ENCODE results near the gene ZNF219.

ZNF219 gene

DNA sequence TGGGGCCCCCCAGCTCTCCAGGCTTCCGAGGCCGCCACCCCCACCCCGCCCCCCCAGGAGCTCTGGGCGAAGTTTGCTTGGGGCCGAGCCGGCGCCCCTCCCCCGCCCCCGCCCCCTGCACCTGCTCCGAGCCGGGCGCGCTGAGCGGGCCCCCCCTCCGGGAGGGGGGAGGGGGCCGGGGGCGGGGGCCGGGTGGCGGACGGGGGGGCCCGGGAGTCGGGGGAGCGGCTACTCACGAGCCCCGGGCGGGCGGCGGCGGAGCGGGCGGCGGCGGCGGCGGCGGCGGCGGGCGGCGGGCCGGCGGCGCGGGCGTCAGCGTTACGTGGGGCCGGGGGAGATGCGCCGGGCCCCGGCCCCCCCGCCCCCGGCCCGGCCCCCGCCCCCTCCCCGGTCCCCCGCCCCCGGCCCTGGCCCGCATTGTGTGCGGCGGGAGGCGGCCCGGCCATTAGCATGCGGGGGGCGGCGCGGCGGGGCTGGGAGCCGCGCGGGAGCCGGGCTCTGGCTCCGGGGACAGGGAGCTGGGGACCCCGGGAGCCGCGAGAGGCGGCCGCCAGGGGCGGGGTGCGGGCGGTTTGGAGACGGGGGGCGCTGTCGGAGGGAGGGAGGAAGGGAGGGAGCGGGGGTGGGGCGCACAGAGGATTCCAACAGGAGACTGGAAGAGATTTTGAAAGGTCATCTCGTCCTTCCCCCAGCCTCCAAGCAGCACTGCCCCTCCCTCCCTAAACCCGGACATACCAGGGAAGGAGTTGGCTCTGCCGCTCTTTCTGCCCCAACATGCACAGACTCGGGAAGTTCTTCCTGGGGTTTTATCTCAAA, at the start of gene ZNF219:
TSS of gene ZNF219 (minus strand) at position 580 of the 816 bp plus-strand sequence. CDS start 5,064 bp downstream, outside the sequence.
- Histone ChIP-seq H3K9ac (ENCODE audit: low read length) (peak within 1 kb of the TSS; percentile 78), H3K4me1 (ENCODE audit: control insufficient read depth, insufficient read depth, low read length) (peaks cover 18% of the 10 kb centered on the region), H3K27me3 (ENCODE audit: control insufficient read depth, insufficient read depth, low read length) (no peaks in the 10 kb centered on the region), H3K27ac (ENCODE audit: low read depth, low read length) (peak within 1 kb of the TSS; percentile 92), H3K36me3 (ENCODE audit: control insufficient read depth, insufficient read depth, low read length) (no peaks in the 10 kb centered on the region), H3K4me3 (ENCODE audit: low read length) (peak within 1 kb of the TSS; percentile 80)

DNA sequence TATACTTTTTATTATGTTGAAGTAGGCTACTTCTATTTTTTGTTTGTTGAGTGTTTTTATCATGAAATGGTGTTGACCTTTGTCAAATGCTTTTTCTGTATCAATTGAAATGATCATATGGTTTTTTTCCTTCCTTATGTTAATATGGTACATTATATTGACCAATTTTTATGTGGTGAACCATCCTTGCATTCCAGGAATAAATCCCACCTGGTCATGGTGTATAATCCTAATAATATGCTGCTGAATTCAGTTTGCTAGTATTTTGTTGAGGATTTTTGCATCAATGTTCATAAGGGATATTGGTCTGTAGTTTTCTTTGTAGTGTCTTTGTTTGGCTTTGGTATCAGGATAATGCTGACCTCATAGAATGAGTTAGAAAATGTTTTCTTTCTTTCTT, 47.0 kb upstream of the ZNF219 start:
- Histone ChIP-seq H3K27ac (ENCODE audit: low read depth, low read length) (no peak overlapping the region), H3K4me3 (ENCODE audit: low read length) (no peak overlapping the region), H3K4me1 (ENCODE audit: control insufficient read depth, insufficient read depth, low read length) (no peaks in the 10 kb centered on the region), H3K9ac (ENCODE audit: low read length) (no peak overlapping the region), H3K36me3 (ENCODE audit: control insufficient read depth, insufficient read depth, low read length) (no peaks in the 10 kb centered on the region), H3K27me3 (ENCODE audit: control insufficient read depth, insufficient read depth, low read length) (no peaks in the 10 kb centered on the region)

DNA sequence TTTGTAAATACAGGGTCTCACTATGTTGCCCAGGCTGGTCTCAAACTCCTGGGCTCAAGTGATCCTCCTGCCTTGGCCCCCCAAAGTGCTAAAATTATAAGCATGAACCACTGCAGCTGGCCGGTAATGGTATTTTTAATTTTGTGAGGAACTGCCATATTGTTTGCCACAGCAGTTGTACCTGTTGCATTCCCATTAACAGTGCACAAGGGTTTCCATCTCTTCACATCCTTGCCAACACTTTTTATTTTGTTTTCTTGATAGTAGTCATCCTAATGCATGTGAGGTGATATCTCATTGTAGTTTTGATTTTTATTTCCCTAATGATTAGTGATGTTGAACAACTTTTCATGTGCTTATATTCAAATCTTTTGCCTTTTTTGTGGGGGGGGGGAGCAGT, 43.9 kb upstream of the ZNF219 start:
- Histone ChIP-seq H3K27me3 (ENCODE audit: control insufficient read depth, insufficient read depth, low read length) (no peaks in the 10 kb centered on the region), H3K4me3 (ENCODE audit: low read length) (no peak overlapping the region), H3K9ac (ENCODE audit: low read length) (no peak overlapping the region)

DNA sequence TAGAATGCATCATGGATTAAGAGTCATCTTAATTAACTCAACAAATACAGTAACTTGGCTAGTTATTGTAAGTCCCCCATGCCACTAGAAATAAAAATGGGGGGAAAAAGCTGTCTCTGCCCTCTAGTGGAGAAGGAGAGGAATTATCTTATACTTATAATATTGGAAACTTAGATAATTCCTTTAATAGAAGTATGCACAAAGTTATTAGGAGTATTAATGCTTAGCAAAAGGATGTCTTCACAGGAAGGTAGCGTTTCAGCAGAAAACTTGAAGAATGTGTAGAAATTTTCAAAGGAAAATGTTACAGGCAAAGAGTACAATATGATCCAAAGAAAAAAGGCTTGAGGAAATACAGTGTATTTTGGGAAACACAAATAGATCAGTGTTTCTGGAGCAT, 37.6 kb upstream of the ZNF219 start:
- H3K4me1 ChIP-seq (ENCODE audit: control insufficient read depth, insufficient read depth, low read length), result no peaks in the 10 kb centered on the region
- no peaks in the 10 kb centered on the region for H3K27me3 ChIP-seq (ENCODE audit: control insufficient read depth, insufficient read depth, low read length)
- H3K27ac ChIP-seq (ENCODE audit: low read depth, low read length), result no peak overlapping the region
- H3K9ac ChIP-seq (ENCODE audit: low read length), result no peak overlapping the region
- H3K4me3 ChIP-seq (ENCODE audit: low read length), result no peak overlapping the region
- H3K36me3 ChIP-seq (ENCODE audit: control insufficient read depth, insufficient read depth, low read length), result no peaks in the 10 kb centered on the region

More for the DNA sequence above, 43.9 kb upstream of the ZNF219 start:
- Histone ChIP-seq H3K27ac (ENCODE audit: low read depth, low read length) (no peak overlapping the region), H3K36me3 (ENCODE audit: control insufficient read depth, insufficient read depth, low read length) (no peaks in the 10 kb centered on the region), H3K4me1 (ENCODE audit: control insufficient read depth, insufficient read depth, low read length) (no peaks in the 10 kb centered on the region)

DNA sequence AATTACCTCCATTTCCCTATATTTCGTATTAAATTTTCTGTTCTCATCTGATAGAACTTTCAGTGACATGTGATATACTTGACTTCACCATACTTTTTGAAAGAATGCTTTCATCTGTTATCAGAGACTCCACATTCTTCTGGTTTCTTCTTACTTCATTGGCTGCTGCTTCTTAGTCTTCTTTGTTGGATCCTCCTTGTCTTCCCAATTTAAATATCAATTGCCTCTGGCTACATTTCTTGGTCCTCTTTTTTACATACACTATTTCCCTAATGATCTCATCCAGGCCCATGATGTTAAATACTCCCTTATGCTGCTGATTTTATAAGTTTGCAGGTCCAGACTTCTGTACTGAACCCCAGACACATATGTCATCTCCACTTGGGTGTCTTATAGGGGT, 35.4 kb upstream of the ZNF219 start:
- H3K9ac ChIP-seq (ENCODE audit: low read length), result no peak overlapping the region
- no peaks in the 10 kb centered on the region for H3K4me1 ChIP-seq (ENCODE audit: control insufficient read depth, insufficient read depth, low read length)
- no peak overlapping the region for H3K27ac ChIP-seq (ENCODE audit: low read depth, low read length)
- no peak overlapping the region for H3K4me3 ChIP-seq (ENCODE audit: low read length)
- no peaks in the 10 kb centered on the region for H3K36me3 ChIP-seq (ENCODE audit: control insufficient read depth, insufficient read depth, low read length)
- no peaks in the 10 kb centered on the region for H3K27me3 ChIP-seq (ENCODE audit: control insufficient read depth, insufficient read depth, low read length)

DNA sequence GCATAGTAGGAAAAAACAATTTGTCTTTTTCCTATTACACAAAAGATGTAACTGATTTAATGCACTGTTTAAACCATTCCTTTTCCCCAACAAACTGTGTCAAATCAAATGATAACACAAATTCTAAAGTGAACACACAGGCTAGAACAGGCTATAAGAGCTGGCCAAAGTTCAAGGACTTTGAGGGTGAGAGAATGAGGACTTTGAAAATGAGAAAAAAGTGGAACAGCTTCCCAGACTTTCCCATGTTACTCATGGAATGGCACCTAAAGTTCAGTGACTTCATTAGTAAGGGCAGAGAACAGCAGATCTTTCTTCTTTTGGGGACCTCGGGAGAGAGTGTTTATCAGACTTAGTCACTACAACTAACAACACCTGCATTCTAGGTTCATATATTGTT, 25.0 kb upstream of the ZNF219 start:
- Histone ChIP-seq H3K27ac (ENCODE audit: low read depth, low read length) (no peak overlapping the region), H3K9ac (ENCODE audit: low read length) (no peak overlapping the region), H3K4me3 (ENCODE audit: low read length) (no peak overlapping the region), H3K36me3 (ENCODE audit: control insufficient read depth, insufficient read depth, low read length) (no peaks in the 10 kb centered on the region), H3K4me1 (ENCODE audit: control insufficient read depth, insufficient read depth, low read length) (no peaks in the 10 kb centered on the region), H3K27me3 (ENCODE audit: control insufficient read depth, insufficient read depth, low read length) (no peaks in the 10 kb centered on the region)

DNA sequence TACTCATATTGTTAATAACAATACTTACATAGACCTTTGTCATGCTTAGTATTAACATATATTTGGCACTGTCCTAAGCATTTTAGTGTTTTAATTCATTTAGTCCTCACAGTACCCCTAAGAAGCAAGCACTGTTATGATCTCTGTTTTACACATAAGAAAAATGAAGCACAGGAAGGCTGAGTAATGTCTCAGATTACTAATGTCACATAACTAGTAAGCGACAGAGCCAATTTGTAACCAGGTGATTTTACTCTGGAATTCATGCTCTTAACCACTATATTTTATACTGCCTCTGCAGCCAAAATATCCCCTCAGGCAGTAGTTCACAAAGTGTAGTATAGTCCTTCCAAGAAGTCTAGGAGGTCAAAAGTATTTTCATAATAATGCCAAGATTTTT, 22.7 kb upstream of the ZNF219 start:
- Histone ChIP-seq H3K27me3 (ENCODE audit: control insufficient read depth, insufficient read depth, low read length) (no peaks in the 10 kb centered on the region), H3K27ac (ENCODE audit: low read depth, low read length) (no peak overlapping the region), H3K9ac (ENCODE audit: low read length) (no peak overlapping the region), H3K4me3 (ENCODE audit: low read length) (no peak overlapping the region), H3K36me3 (ENCODE audit: control insufficient read depth, insufficient read depth, low read length) (no peaks in the 10 kb centered on the region), H3K4me1 (ENCODE audit: control insufficient read depth, insufficient read depth, low read length) (no peaks in the 10 kb centered on the region)

DNA sequence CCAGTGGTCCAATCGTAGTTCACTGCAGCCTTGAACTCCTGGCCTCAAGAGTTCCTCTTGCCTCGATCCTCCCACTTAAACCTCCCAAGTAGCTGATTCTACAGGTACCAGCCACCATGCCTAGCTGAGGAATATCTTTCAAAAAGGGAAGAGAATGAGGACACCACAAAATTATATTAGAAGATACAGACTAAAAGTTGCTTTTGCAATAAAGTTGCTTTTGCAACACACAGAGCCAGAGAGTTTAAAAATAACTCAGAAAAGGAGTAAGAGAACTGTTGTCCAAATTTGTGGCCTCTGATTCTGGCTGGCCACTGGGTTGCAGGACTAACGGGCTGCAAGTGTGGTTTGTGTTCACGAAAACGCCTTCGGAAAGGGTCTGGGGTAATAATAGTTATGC, 22.2 kb upstream of the ZNF219 start:
- no peaks in the 10 kb centered on the region for H3K4me1 ChIP-seq (ENCODE audit: control insufficient read depth, insufficient read depth, low read length)
- no peak overlapping the region for H3K9ac ChIP-seq (ENCODE audit: low read length)
- no peaks in the 10 kb centered on the region for H3K27me3 ChIP-seq (ENCODE audit: control insufficient read depth, insufficient read depth, low read length)

DNA sequence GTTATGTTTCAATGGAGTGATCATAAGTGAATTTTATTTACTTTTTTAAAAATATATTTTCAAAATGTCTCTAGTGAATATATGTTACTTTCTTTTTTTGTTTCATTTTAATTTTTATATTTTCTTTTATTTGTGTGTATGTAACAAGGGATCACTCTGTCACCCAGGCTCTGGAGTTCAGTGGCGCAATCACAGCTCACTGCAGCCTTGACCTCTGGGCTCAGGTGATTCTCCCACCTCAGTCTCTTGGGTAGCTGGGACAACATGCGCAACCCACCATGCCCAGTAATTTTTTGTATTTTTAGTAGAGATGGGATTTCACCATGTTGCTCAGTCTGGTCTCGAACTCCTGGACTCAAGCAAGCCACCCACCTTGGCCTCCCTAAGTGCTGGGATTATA, 20.5 kb upstream of the ZNF219 start:
- no peaks in the 10 kb centered on the region for H3K4me1 ChIP-seq (ENCODE audit: control insufficient read depth, insufficient read depth, low read length)
- H3K4me3 ChIP-seq (ENCODE audit: low read length), result no peak overlapping the region
- no peak overlapping the region for H3K9ac ChIP-seq (ENCODE audit: low read length)
- no peaks in the 10 kb centered on the region for H3K27me3 ChIP-seq (ENCODE audit: control insufficient read depth, insufficient read depth, low read length)
- no peak overlapping the region for H3K27ac ChIP-seq (ENCODE audit: low read depth, low read length)
- H3K36me3 ChIP-seq (ENCODE audit: control insufficient read depth, insufficient read depth, low read length), result no peaks in the 10 kb centered on the region

More for the DNA sequence above, 22.2 kb upstream of the ZNF219 start:
- Histone ChIP-seq H3K4me3 (ENCODE audit: low read length) (no peak overlapping the region), H3K27ac (ENCODE audit: low read depth, low read length) (no peak overlapping the region), H3K36me3 (ENCODE audit: control insufficient read depth, insufficient read depth, low read length) (no peaks in the 10 kb centered on the region)

DNA sequence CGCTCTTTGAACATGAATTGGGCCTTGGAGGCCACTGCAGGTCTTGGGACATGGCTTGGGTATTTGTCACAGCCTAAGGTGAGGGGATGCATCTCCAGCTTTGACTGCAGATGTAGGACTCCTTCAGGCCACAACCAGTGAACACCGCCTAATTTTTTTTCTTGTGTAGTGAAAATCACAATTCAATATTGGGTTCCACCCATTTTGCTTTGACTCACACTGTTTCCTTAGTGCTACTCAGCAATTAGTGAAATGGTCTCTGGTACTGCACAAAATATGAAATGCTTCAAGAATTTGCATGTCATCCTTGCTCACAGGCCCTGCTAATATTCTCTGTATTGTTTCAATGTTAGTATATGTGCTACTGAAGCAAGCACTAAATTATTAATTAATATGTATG, 14.9 kb upstream of the ZNF219 start:
- Histone ChIP-seq H3K4me1 (ENCODE audit: control insufficient read depth, insufficient read depth, low read length) (no peaks in the 10 kb centered on the region), H3K27me3 (ENCODE audit: control insufficient read depth, insufficient read depth, low read length) (no peaks in the 10 kb centered on the region), H3K9ac (ENCODE audit: low read length) (no peak overlapping the region), H3K27ac (ENCODE audit: low read depth, low read length) (no peak overlapping the region), H3K36me3 (ENCODE audit: control insufficient read depth, insufficient read depth, low read length) (no peaks in the 10 kb centered on the region), H3K4me3 (ENCODE audit: low read length) (no peak overlapping the region)

DNA sequence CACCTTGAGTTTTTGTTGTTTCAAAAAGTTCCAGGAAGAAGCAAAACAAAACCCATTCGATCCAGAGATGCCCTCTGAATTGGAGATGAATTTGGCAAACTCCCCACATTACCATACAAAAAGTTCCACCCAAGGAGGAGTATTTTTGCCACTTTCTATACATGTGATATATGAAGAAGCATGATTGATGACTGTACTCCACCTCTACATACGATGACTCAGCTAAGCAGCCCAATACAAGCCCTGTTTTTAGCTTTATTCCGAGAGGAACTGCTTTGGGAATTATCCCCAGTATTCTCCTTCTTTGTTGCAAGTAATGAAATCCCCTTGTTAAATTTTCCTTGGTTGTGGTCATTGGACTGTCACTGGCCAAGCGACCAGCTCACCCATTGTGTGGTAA, 13.8 kb upstream of the ZNF219 start:
- Histone ChIP-seq H3K36me3 (ENCODE audit: control insufficient read depth, insufficient read depth, low read length) (no peaks in the 10 kb centered on the region), H3K4me1 (ENCODE audit: control insufficient read depth, insufficient read depth, low read length) (no peaks in the 10 kb centered on the region), H3K27ac (ENCODE audit: low read depth, low read length) (no peak overlapping the region), H3K27me3 (ENCODE audit: control insufficient read depth, insufficient read depth, low read length) (no peaks in the 10 kb centered on the region), H3K4me3 (ENCODE audit: low read length) (no peak overlapping the region), H3K9ac (ENCODE audit: low read length) (no peak overlapping the region)

DNA sequence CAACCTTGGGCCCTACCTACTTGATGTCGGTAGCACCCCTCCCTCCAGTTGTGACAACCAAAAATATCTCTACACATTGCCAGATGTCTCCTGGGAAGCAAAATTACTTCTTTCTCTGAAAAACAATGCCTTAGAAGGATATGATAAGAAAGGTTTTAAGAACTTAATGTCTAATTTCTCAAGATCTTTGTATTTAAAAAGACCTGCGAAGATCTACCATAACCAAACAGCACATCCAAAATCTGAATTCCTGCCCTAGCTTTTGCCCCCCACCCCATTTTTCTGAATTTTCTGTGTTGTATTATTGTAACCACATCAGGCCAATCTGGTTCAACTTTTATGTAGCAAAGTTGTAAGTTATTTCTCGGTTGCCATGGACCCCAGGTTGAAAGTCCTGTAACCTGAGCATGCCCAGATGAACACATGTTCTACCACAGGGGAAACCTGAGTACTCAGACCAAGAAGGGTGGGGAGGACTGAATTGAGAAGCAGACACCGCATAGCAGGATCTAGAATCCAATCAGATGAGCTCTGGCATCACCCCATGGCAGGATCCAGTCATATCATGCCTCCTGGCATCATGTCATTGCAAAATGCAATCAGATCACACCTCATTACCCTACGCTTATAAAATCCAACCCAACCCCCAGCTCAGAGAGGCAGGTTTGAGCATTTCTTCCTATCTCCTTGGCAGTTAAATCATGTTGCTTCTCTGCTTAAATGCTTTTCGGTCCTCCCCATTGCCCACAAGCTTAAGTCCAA, 11.1 kb upstream of the ZNF219 start:
- no peaks in the 10 kb centered on the region for H3K27me3 ChIP-seq (ENCODE audit: control insufficient read depth, insufficient read depth, low read length)
- no peak overlapping the region for H3K9ac ChIP-seq (ENCODE audit: low read length)
- no peaks in the 10 kb centered on the region for H3K36me3 ChIP-seq (ENCODE audit: control insufficient read depth, insufficient read depth, low read length)
- H3K4me1 ChIP-seq (ENCODE audit: control insufficient read depth, insufficient read depth, low read length), result peaks cover 6% of the 10 kb centered on the region
- H3K4me3 ChIP-seq (ENCODE audit: low read length), result no peak overlapping the region
- no peak overlapping the region for H3K27ac ChIP-seq (ENCODE audit: low read depth, low read length)
